Ammon's horn (tissue), 1 donor: ENCODE measurements around the gene MYBPH.
A peak's percentile ranks its signal among the peaks of the same experiment; 100 is the strongest.

Source experiments
- DNase-seq: peaks from one replicate; pipeline ENCODE4 v3.0.0-alpha.2; 2016; ENCODE audit warnings: low spot score

Gene MYBPH, protein sequence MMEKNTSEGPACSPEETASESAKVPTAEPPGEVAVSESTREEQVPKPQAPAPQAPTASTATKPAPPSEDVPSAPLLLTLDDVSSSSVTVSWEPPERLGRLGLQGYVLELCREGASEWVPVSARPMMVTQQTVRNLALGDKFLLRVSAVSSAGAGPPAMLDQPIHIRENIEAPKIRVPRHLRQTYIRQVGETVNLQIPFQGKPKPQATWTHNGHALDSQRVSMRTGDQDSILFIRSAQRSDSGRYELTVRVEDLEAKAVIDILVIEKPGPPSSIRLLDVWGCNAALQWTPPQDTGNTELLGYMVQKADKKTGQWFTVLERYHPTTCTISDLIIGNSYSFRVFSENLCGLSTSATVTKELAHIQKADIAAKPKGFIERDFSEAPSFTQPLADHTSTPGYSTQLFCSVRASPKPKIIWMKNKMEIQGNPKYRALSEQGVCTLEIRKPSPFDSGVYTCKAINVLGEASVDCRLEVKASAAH

GRCh38 chr1:203175237-203175826 lies at the start of gene MYBPH:
Gene MYBPH, minus strand, starts transcription at chr1:203175826. Its CDS starts 71 bp downstream, at chr1:203175755.
- no peak for DNase-seq

- no peak for DNase-seq
Observed at GRCh38 chr1:203225071-203225470, 49.4 kb upstream of the MYBPH start.

DNA sequence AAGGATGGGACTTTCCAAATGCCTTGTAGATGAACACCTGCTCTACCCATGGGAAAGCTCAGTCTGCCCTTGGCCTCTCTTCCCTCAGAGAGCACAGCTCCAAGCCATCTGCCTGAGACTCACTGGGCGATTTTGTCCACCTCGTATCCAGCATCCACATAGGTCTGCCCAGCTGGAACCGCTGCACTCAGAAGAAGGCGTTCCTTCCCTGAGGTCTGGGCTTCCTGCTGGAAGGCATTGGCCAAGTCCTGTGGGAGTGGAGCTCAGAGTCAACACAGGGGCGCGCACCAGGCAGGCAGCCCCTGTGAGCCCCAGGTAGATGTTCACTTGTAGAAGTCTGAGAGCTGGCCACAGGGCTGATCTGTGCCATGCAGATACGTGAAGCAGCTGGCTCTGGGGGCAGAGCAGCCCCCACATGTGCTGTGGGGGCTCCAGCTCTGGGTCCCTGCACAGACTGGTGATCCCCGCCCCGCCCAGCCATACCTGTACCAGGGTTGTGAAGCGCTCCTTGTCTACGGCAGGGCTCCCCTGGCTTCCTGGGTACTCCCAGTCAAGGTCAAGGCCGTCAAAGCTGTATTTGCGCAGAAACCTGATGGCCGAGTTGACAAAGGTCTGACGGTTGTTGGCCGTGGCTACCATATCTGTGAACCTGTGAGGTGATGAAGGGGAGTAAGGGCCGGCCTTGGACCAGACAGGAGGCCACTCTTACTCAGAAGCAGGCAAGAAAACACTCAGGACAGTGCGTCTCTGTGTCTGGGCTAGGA lies 47.6 kb upstream of the MYBPH start:
- no peak for DNase-seq

DNA sequence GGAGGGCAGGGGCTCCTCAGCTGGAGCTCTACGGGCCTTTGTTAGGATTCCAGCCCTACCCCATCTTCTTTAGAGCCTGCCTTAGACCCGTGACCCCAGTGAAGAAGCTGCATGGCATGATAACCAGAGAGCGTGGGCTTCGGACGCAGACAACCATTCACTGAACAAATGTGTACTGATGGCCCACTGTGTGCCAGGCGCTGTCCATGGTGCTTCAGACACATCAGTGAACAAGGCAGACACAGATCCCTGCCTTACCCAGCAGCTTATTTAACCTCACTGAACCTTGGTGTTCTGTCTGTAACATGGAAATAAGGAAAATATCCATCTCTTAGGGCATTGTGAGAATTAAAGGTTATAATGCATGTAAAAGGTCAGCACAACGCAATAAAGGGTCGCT lies 44.3 kb upstream of the MYBPH start:
- no peak for DNase-seq

DNA sequence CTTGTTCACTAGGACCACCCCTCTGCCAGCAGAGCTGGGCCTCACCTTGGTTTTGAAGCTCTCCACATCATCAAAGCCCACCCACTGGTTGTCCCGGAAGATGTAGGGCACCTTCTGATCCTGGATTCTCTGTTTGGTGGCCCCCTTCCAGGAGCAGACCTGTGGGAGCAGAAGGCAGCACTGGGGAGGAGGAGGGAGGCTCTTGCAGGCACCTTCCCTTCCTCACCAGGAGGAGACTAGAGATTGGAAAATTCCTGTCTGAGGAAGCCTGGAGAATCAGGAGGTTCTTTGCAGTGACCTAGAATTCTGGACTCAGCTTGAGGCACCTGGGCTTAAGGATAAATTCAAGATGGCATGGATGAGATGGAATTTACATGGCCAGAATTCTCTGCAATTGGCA lies 43.5 kb upstream of the MYBPH start:
- no peak for DNase-seq

DNA sequence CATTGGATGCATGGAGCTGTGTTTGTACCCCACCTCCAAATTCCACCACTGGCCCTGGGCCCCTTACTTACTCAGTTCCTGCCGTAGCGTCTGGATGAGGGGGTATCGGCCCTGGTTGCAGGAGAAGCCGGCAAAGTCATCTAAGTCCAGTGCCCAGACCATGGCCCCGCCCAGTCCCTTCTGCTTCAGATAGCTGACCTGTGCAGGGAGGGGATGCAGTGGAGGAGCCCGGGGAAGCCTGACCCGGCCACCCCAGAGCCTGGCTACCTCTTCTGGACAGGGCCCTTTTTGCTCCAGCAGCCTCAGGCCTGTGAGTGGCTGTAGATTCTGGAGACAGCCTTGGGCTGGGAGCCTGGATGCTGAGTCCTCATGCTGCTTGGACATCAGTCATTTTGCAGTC lies 42.0 kb upstream of the MYBPH start:
- DNase-seq, result no peak

- no peak for DNase-seq
Observed at GRCh38 chr1:203217139-203217655, 41.6 kb upstream of the MYBPH start.

GRCh38 chr1:203216274-203217138 lies 40.9 kb upstream of the MYBPH start:
- DNase-seq, result peak; percentile 86

- DNase-seq, result no peak
Observed at GRCh38 chr1:203215573-203215972, 39.9 kb upstream of the MYBPH start.

DNA sequence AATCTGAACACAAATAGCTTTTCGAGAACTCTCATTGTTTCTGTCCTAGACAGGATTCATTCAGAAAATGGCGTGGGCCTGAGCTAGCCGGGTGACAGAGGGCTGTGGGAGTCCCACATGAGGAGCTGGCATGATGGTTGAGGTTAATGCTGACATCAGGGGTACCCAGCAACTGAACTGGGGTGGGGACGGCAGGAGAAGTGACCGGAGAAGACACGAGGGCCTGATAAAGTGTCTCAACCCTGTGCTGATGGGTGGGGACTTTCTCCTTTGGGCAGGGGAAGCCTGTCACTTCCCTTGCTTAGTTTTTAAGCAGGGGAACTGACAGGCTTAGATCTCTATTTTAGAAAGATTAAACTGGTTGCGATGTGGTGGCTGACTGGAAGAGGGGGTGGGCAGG lies 39.2 kb upstream of the MYBPH start:
- DNase-seq, result no peak

- no peak for DNase-seq
Observed at GRCh38 chr1:203213126-203213525, 37.5 kb upstream of the MYBPH start.

GRCh38 chr1:203211812-203212211 lies 36.2 kb upstream of the MYBPH start:
- no peak for DNase-seq

GRCh38 chr1:203210988-203211387 lies 35.4 kb upstream of the MYBPH start:
- DNase-seq, result no peak

GRCh38 chr1:203210350-203210749 lies 34.7 kb upstream of the MYBPH start:
- DNase-seq, result no peak

DNA sequence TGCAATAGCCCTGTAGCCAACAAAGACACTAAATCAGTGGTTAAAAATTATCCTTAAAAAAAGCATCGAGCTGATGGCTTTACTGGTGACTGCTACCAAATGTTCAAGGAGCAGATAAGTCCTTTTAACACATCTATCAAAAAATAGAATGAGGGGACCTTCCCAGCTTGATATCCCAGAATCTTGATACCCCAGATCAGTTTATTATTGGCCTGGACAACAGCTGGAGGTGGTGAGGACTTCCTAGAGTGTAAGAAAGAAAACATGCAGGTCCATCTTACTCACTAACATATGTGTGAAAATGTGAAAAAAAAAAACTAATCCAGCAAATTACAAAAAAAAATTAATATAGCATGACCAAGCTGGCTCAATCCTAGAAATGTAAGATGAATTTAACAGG lies 32.6 kb upstream of the MYBPH start:
- no peak for DNase-seq

DNA sequence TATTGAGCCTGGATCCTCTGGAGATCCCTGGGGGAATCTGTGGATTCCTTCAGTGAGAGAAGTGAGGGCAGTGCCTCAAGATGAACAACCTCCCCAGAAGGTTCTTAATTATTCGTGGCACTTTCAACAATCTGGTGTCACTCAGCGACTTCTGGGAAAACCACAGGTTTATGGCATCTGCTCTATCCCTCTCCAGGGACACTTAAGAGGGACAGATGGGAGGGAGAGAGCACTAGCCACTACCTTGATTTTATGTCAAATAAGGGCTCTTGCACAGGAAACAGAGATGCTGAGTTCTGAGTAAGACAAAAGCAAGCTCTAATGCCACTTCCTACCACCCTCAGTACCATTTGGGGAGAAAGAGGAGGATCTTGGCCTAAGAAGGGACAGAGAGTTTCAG lies 32.1 kb upstream of the MYBPH start:
- no peak for DNase-seq

DNA sequence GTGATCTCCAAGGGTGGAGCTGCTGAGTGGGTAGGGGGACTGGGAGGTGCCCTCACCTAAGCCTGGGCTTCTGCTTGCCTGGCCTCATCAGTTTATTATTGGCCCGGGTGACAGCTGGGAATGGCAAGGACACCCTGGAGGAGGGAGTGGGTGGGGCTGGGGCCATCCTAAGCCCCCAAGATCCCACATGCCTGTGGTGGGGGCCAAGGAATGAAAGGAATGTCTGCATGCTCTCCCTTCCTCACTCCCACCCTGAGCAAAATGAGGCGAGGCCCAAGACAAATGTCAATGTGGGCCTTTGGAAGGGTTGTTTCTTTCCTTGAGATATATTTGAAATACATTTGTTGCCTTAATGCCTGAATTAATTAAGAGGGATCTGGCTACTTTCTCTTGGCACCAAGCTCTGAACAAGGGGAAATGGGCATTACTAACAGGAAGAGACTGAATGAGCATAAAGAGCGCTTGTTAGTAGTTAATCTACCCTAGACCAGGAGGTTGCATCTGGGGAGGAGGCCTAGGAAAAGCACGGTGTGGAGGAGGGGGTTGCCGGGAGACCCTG lies 30.6 kb upstream of the MYBPH start:
- DNase-seq, result no peak

DNA sequence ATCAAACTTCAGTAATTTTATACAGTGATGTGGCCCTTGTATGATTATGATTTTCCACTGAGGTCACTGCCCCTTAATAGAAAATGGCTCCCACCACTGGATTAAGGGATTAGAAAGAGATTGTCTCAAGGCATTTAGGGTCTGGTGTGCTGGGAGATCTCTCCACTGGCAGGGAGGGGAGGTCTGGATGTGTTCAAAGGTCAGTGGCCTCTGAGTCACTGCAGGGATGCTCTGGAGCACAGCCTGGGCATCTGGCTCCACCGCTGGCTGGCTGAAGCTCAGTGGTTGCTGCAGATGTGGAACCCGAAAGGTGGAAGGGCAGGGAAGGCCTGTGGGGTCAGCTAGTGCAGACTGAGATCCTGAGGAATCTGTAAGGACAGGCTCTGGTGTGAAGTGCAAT lies 29.1 kb upstream of the MYBPH start:
- no peak for DNase-seq

DNA sequence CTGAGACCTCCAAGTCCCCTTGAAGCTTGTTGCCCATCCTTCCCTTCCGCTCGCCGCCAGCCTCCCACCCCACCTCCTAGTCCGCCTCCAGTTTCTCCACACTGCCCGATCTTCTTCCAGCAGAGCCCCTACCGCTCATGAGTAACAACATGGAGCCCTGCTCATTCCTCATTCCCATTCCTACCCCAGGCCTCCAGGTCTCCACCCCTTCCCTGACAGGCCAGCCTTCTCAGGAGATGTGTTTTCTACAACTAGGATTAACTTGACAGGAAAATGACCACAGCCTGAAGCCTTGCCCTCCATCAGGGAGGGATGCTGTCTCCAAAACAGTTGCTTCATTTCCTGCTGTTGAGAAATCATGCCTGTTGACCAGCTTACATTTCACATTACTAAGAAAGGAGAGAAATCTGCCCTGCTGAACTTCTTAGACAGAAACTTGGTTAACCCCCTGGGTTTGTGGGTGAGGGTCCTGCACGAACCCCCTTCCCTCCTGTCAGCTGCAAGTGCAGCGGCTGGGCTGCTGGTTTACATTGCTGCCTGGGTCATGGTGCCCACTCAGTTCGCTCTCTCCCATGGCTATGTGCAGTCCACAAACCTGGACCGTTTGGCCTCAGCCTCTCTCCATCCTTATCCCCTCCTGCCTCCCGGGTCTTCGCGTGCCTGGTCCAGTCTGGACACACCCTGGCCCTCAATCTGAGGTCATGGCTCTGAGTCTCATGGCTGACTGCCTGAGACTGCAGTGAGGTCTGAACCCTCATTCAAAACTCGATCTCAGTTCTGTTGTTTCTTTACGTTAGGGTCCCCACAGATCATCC lies 27.0 kb upstream of the MYBPH start:
- DNase-seq, result peak; percentile 58

- DNase-seq, result no peak
Observed at GRCh38 chr1:203201516-203202205, 26.0 kb upstream of the MYBPH start.
